GM19043 (cell line): Measurements from ENCODE around the gene CEP131.

Source experiments
- ATAC-seq: cut with Tn5 transposase; IDR thresholded peaks from one replicate; pipeline ENCODE4 v1.9.1; 2021; ENCODE audit warnings: low read depth; ENCODE audit not compliant: unreplicated experiment

CEP131 gene

DNA sequence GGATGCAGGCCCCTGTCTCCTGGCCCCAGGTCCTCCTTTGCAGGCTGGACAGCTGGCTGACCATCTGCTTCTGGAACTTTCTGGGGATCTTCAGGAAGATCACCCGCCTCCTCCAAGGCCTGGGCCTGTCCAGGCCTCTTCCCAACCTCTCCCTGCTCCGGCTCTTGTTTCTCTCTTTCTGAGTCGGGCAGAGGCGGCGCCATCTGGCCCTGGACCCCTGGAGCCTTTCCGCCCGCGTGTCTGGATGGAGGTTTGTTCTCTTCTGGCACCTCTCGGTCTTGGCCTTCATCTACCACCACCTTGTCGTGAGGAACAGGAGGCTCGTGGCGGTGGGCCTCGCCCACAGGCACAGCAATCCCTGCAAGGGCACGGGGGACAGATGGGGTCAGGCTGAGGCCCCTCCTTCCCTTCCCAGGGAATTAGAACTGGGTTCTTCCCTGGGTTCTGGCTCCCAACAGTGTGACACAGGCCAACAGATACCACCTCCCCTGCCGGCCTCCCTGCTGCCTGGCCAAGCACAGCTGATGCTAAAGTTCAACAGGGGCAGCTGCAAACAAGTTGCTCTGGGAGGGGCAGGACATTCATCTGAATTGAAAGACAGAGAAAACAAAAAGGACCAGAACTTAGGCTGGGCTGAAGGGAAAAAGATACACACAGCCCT is 29.7 kb upstream of the CEP131 start:
- no peak for ATAC-seq

DNA sequence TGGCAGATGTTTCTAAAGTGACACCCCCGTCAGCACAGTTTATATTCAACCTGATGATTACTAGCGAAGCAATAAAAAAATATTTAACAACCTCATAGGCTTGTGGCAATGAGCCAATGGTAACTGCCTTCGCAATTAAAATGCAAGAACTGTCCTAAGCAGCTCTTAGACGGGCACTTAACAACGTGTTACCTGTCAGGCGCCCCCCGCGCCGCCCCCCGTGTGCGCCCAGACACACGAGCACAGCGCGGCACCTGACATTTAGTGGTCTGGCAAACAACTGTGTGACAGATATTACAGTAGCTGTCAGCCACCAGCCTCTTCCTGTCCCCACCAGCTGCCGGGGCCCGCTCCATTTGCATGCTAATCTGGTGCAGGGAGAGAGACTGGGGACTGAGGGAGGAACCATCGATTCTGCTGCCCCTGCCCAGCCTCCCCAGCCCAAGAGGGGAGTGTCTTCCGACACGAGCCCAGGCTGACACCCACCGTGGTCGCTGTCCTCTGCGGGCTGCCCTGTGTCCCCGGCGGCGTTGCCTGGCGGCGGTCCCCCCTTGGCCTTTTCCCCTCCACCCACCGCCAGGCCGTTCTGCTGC is 29.0 kb upstream of the CEP131 start:
- ATAC-seq, result no peak

GRCh38 chr17:81251094-81251708 is 28.4 kb upstream of the CEP131 start:
- ATAC-seq, result no peak

- no peak for ATAC-seq
Measured at GRCh38 chr17:81250286-81251093, 27.7 kb upstream of the CEP131 start.

GRCh38 chr17:81249223-81250040 is 26.7 kb upstream of the CEP131 start:
- ATAC-seq, result no peak

DNA sequence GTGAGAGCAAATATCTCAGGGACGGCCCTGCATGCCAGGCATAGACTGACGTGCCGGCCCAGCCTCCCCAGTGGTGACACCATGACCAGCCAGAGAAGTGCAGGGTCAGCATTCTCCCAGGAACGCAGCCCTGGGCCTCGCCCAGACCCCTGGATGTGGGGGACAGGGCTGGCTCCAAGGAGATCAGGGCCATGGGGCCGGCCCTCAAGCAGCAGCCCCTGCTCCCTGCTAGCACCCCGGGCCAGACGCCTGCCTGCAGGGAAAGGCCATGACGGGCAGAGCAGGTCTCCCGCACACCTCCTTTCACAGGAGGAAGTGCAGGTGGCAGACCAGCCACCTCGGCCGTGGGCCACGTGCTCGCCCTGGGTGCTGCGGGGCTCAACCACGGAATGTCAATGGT is 25.9 kb upstream of the CEP131 start:
- no peak for ATAC-seq

DNA sequence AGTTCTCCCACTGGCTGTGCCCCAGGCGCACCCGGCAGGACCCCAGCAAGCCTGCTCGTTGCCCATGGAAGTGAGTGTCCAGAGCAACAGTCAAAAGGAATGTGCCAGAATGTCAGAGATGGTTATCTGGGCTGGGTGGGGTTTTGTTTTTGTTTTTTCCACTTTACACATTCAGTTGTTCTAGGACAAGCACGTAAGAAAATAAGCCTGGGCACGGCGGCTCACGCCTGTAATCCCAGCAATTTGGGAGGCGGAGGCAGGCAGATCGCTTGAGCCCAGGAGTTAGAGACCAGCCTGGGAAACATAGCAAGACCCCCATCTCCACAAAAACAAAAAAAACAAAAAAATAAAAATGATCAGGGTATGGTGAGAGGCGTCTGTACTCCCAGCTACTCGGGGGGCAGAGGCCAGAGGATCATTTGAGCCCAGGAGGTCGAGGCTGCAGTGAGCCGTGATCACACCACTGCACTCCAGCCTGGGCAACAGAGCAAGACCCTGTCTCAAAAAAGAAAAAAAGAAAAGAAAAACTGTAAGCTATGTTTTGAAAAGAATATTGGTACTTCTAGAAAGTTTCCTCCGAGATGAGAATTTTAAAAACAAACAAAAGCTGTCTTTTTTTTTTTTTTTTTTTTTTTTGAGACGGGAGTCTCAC is 24.7 kb upstream of the CEP131 start:
- no peak for ATAC-seq

DNA sequence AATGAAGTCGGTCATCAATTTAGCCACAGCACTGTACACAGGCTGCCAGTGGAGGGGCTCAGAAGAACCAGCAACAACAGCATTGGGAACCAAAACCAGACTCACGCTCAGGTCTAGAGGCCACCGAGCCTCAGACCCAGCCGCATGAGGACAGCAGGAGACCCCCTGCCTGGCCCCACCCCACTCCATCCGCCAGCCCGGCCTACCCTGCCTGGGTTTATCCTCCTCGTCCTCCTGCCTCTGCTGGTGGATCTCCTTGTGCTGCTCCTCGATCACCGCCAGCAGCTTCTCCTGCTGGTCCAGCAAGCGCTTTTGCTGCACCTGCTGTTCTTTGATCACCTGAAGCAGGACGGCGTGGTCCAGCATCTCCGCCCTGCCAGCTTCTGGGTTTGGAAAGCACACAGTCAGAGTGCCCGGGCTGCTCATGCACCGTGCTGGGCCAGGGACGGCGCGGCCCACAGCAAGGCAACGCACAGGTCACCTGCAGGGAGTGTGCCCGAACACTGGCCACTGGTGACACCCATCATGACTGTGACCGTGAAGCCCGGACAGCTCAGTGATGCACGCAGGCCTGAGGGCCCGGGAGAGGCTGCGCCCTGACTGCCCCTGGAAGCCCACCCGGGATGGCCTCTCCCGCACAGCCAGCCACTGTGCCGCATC is 24.0 kb upstream of the CEP131 start:
- ATAC-seq, result no peak

GRCh38 chr17:81246343-81246670 is 23.5 kb upstream of the CEP131 start:
- no peak for ATAC-seq

GRCh38 chr17:81245665-81246342 is 23.0 kb upstream of the CEP131 start:
- no peak for ATAC-seq

DNA sequence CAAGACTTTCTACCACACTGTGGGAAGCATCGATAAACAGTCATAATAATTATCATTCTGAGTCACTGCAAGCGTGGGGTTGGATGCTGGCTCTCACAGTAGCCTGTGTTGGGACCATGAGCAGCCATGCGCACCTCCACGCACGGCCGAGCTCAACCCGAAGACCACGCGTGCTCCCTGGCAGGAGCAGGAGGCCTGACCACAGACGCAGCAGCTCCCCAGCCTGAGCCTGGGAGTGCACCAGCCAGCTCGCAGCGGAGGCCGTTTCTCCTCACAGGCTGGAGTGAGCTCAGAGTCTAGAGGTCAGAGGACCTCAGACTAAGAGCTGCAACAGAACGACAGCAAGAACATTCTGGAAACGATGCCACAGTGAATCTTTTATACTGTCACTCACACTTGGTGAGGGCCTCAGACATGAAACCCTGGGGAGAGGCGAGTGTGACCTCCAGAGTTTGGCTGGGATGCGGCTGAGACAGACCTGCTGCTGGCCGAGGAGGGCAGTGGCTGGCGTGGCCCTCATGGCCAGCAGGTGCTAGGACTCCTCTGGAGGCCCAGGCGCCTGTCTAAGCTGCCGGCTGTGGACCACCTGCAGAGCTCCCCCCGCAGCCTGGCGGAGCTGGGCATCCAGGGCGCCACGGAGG is 22.4 kb upstream of the CEP131 start:
- no peak for ATAC-seq

GRCh38 chr17:81244358-81245023 is 21.7 kb upstream of the CEP131 start:
- ATAC-seq, result no peak

GRCh38 chr17:81243333-81243664 is 20.5 kb upstream of the CEP131 start:
- ATAC-seq, result no peak

- ATAC-seq, result no peak
Measured at GRCh38 chr17:81242421-81243332, 19.9 kb upstream of the CEP131 start.

DNA sequence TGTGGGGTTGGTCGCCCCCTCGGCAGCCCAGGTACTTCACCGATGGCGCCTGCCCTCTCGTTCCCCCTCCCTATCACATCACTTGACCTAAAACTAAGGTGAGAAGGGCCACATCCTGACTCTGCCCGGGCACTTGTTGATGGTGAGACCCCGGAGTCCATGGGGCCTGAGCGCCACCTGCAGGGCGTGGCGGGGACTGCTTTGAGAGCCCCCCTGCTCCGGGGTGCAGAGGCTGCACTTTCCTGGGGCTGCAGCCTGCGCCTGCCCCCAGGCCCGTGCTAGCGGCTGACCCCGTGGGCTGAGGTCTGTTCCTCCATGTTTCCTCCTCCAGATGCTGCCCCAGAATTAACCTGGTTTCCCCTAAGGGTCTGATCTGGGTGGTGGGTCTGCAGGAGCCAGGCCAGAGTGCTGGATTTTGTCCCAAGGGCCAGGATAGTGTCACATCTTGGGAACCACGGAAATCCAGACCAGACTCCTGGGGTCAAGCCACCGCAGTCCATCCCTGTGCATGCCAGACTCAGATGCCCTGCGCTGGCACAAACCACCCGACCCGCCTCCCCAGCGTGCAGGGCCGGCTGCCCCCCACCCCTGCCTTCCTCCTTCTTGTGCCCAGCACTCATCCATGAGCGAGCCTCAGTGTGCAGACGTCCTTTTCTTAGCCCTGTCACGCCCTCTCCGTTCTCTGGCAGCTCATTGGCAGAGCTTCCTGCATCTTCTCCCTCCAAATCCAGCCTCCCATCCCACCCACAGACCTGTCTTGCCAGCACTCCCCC is 19.1 kb upstream of the CEP131 start:
- no peak for ATAC-seq

DNA sequence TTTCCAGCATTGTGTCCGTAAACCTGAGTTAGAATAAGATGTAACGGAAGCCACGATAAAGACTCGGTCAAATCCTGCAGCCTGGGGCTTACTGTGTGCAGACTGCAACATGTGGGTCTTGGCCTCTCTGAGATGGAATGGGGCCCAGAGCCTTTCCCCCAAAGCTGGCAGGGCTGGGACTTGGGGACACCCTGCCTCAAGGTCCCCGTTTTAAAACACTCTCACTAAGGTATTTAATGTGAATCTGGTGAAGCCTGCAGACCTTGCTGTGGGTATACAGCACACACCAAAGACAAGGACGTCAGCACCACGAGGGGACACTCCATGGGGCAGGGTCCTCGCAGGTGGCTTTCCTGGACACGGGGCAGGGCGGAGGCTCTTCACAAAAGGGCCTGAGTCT is 18.4 kb upstream of the CEP131 start:
- ATAC-seq, result no peak
